Upper lobe of left lung (tissue), 6 donors: Measurements from ENCODE around the gene TM7SF3. TPM values are rescaled to one million over a fixed set of nuclear protein-coding genes. Genes with fewer than 3 reads are reported as not detected.

Experiments
- ATAC-seq, 2 donors: fragments of 200-7000 bp; cut with Tn5 transposase; one replicate each; pipeline ENCODE4 v1.9.1; 2022; ENCODE audit warnings: mild to moderate bottlenecking in 2 of 2, moderate library complexity in 2 of 2; ENCODE audit not compliant: low FRiP score in 2 of 2
- DNase-seq, 2 donors: peaks; one replicate each; pipeline ENCODE4 v3.0.0-alpha.2; 2019 to 2020
- H3K27ac ChIP-seq, 4 donors: fragments of 200-600 bp; sonication (generic); one replicate each; pipeline ENCODE4 v1.5.1; 2016 to 2019
- H3K27me3 ChIP-seq, 4 donors: fragments of 200-600 bp; sonication (generic); one replicate each; pipeline ENCODE4 v1.5.1; 2017 to 2019
- H3K36me3 ChIP-seq, 4 donors: fragments of 200-600 bp; sonication (generic); one replicate each; pipeline ENCODE4 v1.5.1; 2016 to 2019
- H3K4me1 ChIP-seq, 4 donors: fragments of 200-600 bp; sonication (generic); one replicate each; pipeline ENCODE4 v1.5.1; 2018 to 2019
- H3K4me3 ChIP-seq, 4 donors: fragments of 200-600 bp; sonication (generic); one replicate each; pipeline ENCODE4 v1.5.1; 2017 to 2019; ENCODE audit warnings: mild to moderate bottlenecking in 2 of 4, moderate library complexity in 1 of 4
- H3K9me3 ChIP-seq, 4 donors: fragments of 200-600 bp; sonication (generic); one replicate each; pipeline ENCODE4 v1.5.1; 2018 to 2019
- EP300 ChIP-seq, 4 donors: sonication (generic); formaldehyde crosslinking; IDR thresholded peaks; one replicate each; pipeline ENCODE4 v1.5.1; 2017; ENCODE audit warnings: antibody characterized with exemption in 4 of 4, control low read depth in 2 of 4
- POLR2A ChIP-seq, 4 donors: fragments of 450-650 bp; IDR thresholded peaks; one replicate each; pipeline ENCODE4 v1.5.1; 2016 to 2017; ENCODE audit warnings: antibody characterized with exemption in 4 of 4, mild to moderate bottlenecking in 2 of 4
- POLR2AphosphoS5 ChIP-seq, 2 donors: sonication (generic); formaldehyde crosslinking; IDR thresholded peaks; one replicate each; pipeline ENCODE4 v1.5.1; 2017; ENCODE audit warnings: antibody characterized with exemption in 2 of 2
- WGBS, 2 donors: methylation state at CpG; one replicate each; pipeline ENCODE4 v1.1.5; 2017 to 2018; 5-methylcytosine and 5-hydroxymethylcytosine counted together
- total RNA-seq, 6 donors: library from RNA; depleted of rRNA in 4 of 6; stranded (reverse); fragments of >200 nt in 4 of 6; gene quantifications; one replicate each; pipeline versions ENCODE4 v1.1.0 to v1.2.1, GENCODE V29; 2016 to 2021
- TF ChIP-seq, protein P1 (sequence below), 6 experiments: fragments of 450-650 bp in 4 of 6; fragments of 200-600 bp in 2 of 6; sonication (generic) in 2 of 6; IDR thresholded peaks; one replicate each; pipeline ENCODE4 v1.5.1; 2016 to 2019; ENCODE audit warnings: antibody characterized with exemption in 6 of 6
- donor health status: DM: no; HTN: no; CAD: no; lungs with moderate emphysema.
- donor health status: DM: no; HTN: yes; CAD: no; lungs with severe emphysema.

TM7SF3 gene
- total RNA-seq, 6 donors from 2014 or later = 33.5 to 81.1 (median 69.2) TPM

GRCh38 chr12:26976687-26977086 is 37.5 kb downstream of the TM7SF3 start:
- 60 to 77% methylated on average over 2 of the region's 2 CpGs for WGBS, 2 donors
- DNase-seq (no peak), ATAC-seq (peak in 1 of 2 donors; percentile 40)
- Histone ChIP-seq H3K27ac (no peak overlapping the region), H3K36me3 (peaks cover 0 to 57% (median 16%) of the 10 kb centered on the region in 4 donors), H3K4me3 (no peak overlapping the region), H3K27me3 (no peaks in the 10 kb centered on the region), H3K9me3 (no peaks in the 10 kb centered on the region), H3K4me1 (no peaks in the 10 kb centered on the region)
- TF ChIP-seq POLR2AphosphoS5 (IDR thresholded peaks at IDR 0.05) (no peak), POLR2A (IDR thresholded peaks at IDR 0.05) (no peak), EP300 (IDR thresholded peaks at IDR 0.05) (no peak)
- TF ChIP-seq, protein P1, sequence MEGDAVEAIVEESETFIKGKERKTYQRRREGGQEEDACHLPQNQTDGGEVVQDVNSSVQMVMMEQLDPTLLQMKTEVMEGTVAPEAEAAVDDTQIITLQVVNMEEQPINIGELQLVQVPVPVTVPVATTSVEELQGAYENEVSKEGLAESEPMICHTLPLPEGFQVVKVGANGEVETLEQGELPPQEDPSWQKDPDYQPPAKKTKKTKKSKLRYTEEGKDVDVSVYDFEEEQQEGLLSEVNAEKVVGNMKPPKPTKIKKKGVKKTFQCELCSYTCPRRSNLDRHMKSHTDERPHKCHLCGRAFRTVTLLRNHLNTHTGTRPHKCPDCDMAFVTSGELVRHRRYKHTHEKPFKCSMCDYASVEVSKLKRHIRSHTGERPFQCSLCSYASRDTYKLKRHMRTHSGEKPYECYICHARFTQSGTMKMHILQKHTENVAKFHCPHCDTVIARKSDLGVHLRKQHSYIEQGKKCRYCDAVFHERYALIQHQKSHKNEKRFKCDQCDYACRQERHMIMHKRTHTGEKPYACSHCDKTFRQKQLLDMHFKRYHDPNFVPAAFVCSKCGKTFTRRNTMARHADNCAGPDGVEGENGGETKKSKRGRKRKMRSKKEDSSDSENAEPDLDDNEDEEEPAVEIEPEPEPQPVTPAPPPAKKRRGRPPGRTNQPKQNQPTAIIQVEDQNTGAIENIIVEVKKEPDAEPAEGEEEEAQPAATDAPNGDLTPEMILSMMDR (IDR thresholded peaks at IDR 0.05) = no peak

- H3K4me1 ChIP-seq = no peaks in the 10 kb centered on the region
- H3K27me3 ChIP-seq = no peaks in the 10 kb centered on the region
- TF ChIP-seq EP300 (IDR thresholded peaks at IDR 0.05) = no peak
- TF ChIP-seq POLR2A (IDR thresholded peaks at IDR 0.05) = no peak
- TF ChIP-seq POLR2AphosphoS5 (IDR thresholded peaks at IDR 0.05) = no peak
- TF ChIP-seq, protein P1 (IDR thresholded peaks at IDR 0.05) = no peak
- H3K27ac ChIP-seq = no peak overlapping the region
- DNase-seq (no peak), ATAC-seq (no peak)
- H3K9me3 ChIP-seq = no peaks in the 10 kb centered on the region
- peaks cover under 1 to 47% (median 18%) of the 10 kb centered on the region in 4 donors for H3K36me3 ChIP-seq
- WGBS, 2 donors = 58 to 71% methylated on average over 2 of the region's 2 CpGs
- H3K4me3 ChIP-seq = no peak overlapping the region
Observed at GRCh38 chr12:26971963-26972362, 42.2 kb downstream of the TM7SF3 start.

DNA sequence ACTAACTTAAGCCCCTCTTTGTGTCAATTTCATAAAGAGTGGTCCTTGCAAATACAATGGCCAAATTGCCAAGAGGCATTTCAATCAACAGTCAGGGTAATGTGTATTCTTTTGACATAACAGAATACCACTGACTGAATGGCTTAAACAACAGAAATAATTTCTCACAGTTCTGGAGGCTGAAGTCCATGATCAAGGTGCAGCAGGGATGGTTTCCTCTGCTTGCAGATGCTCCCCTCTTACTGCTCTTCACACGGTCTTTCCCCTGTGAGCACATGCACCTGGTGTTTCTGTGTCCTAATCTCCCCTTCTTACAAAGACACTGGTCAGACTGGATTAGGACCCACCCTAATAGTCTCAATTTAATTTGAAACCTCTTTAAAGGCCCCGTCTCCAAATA is 44.0 kb downstream of the TM7SF3 start:
- no peaks in the 10 kb centered on the region for H3K9me3 ChIP-seq
- 92 to 100% methylated on average over 2 of the region's 2 CpGs for WGBS, 2 donors
- ATAC-seq (no peak), DNase-seq (no peak)
- TF ChIP-seq EP300 (IDR thresholded peaks at IDR 0.05) = no peak
- TF ChIP-seq, protein P1 (IDR thresholded peaks at IDR 0.05) = no peak
- peaks cover 2 to 42% (median 18%) of the 10 kb centered on the region in 4 donors for H3K36me3 ChIP-seq
- H3K4me1 ChIP-seq = no peaks in the 10 kb centered on the region
- H3K27me3 ChIP-seq = no peaks in the 10 kb centered on the region
- H3K4me3 ChIP-seq = no peak overlapping the region
- no peak overlapping the region for H3K27ac ChIP-seq

- Histone ChIP-seq H3K27me3 (no peaks in the 10 kb centered on the region), H3K36me3 (peaks cover 2 to 47% (median 16%) of the 10 kb centered on the region in 4 donors), H3K9me3 (no peaks in the 10 kb centered on the region), H3K27ac (no peak overlapping the region), H3K4me1 (no peaks in the 10 kb centered on the region), H3K4me3 (no peak overlapping the region)
- DNase-seq (no peak), ATAC-seq (no peak)
- no peak for TF ChIP-seq POLR2A (IDR thresholded peaks at IDR 0.05)
- no peak for TF ChIP-seq EP300 (IDR thresholded peaks at IDR 0.05)
- TF ChIP-seq POLR2AphosphoS5 (IDR thresholded peaks at IDR 0.05) = no peak
- TF ChIP-seq, protein P1 (IDR thresholded peaks at IDR 0.05) = no peak
- WGBS, 2 donors = 79 to 88% methylated on average over 3 of the region's 3 CpGs
Observed at GRCh38 chr12:26966842-26967241, 47.3 kb downstream of the TM7SF3 start.

GRCh38 chr12:26963413-26963812 is 50.8 kb downstream of the TM7SF3 start:
- ATAC-seq (no peak), DNase-seq (no peak)
- Histone ChIP-seq H3K27ac (no peak overlapping the region), H3K27me3 (no peaks in the 10 kb centered on the region), H3K36me3 (peaks cover 0 to 66% (median 16%) of the 10 kb centered on the region in 4 donors), H3K4me3 (no peak overlapping the region), H3K4me1 (no peaks in the 10 kb centered on the region), H3K9me3 (no peaks in the 10 kb centered on the region)
- WGBS, 2 donors = 92 to 100% methylated on average over 1 of the region's 1 CpG
- TF ChIP-seq POLR2A (IDR thresholded peaks at IDR 0.05) (no peak), EP300 (IDR thresholded peaks at IDR 0.05) (no peak), POLR2AphosphoS5 (IDR thresholded peaks at IDR 0.05) (no peak)
- TF ChIP-seq, protein P1 (IDR thresholded peaks at IDR 0.05) = no peak
